ENCODE results near the gene NCK1.

DNA sequence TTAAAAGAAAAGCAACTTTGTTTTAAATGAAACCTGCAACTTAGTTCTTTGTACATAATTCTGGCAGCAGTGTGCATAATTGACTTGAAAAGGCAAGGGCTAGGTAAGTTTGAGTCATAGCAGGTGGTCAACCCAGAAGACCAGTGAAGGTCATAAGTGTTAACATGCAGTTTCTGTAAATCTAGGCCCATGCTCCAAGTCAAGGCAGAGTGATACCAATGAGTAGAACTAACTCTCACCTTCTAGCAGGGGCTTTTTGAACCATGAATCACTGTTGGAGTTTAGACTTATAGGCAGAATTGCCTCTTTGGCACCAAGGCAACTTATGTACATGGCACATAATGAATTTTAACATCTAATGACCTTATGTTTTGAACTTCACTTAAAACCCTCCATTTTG, 66.2 kb downstream of the NCK1 start:
- TF ChIP-seq, protein P1, sequence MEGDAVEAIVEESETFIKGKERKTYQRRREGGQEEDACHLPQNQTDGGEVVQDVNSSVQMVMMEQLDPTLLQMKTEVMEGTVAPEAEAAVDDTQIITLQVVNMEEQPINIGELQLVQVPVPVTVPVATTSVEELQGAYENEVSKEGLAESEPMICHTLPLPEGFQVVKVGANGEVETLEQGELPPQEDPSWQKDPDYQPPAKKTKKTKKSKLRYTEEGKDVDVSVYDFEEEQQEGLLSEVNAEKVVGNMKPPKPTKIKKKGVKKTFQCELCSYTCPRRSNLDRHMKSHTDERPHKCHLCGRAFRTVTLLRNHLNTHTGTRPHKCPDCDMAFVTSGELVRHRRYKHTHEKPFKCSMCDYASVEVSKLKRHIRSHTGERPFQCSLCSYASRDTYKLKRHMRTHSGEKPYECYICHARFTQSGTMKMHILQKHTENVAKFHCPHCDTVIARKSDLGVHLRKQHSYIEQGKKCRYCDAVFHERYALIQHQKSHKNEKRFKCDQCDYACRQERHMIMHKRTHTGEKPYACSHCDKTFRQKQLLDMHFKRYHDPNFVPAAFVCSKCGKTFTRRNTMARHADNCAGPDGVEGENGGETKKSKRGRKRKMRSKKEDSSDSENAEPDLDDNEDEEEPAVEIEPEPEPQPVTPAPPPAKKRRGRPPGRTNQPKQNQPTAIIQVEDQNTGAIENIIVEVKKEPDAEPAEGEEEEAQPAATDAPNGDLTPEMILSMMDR (IDR thresholded peaks at IDR 0.05): no peak
- no peak for TF ChIP-seq POLR2AphosphoS5 (IDR thresholded peaks at IDR 0.05)
- TF ChIP-seq POLR2A (IDR thresholded peaks at IDR 0.05): no peak

All from gastroesophageal sphincter (tissue), 3 donors.